Endothelial cell of umbilical vein (primary cell): ENCODE measurements around the gene AKT3. TPM values are rescaled to one million over a fixed set of nuclear protein-coding genes. Genes with fewer than 3 reads are reported as not detected.

ENCODE experiments used
- BruUV-seq: library from RNA; stranded (reverse); fragments of 400-500 nt; replicated peaks from 2 replicates; lab custom pipeline; 2021; lab: Mats Ljungman, UMichigan
- CTCF ChIA-PET: fragments of 300-600, 350-600 bp; sonication (Branson Sonifier 250); formaldehyde crosslinking; loops from one replicate; lab custom pipeline; 2021; ENCODE audit warnings: antibody characterized with exemption, inconsistent platforms; lab: Charles Lee
- POLR2A ChIA-PET: fragments of 300-600, 350-600 bp; sonication (Branson Sonifier 250); formaldehyde crosslinking; loops from one replicate; lab custom pipeline; 2021; ENCODE audit warnings: antibody characterized with exemption, inconsistent platforms; lab: Charles Lee
- DNase-seq: peaks from one replicate; pipeline ENCODE4 v3.0.0-alpha.2; 2011; ENCODE audit warnings: low read depth, low spot score
- FAIRE-seq: peaks from 2 replicates; lab custom pipeline; 2011; peaks lifted over from hg19 to GRCh38; lab: Jason Lieb, UNC
- H2AFZ ChIP-seq: 2 replicates; pipeline ENCODE4 v1.6.0; 2012; ENCODE audit warnings: low read depth, low read length, control low read depth, inconsistent platforms
- H3K27ac ChIP-seq: 2 replicates; pipeline ENCODE4 v1.5.1; 2011; ENCODE audit warnings: low read depth, mild to moderate bottlenecking, control low read depth, low read length, moderate library complexity; ENCODE audit not compliant: insufficient read depth
- H3K27me3 ChIP-seq, 2 experiments: 2 replicates each; pipeline versions ENCODE4 v1.6.0 to v1.6.1; 2011; ENCODE audit warnings: low read length in 2 of 2, mixed read lengths in 1 of 2; ENCODE audit not compliant: control insufficient read depth in 2 of 2, insufficient read depth in 2 of 2
- H3K36me3 ChIP-seq, 2 experiments: 2 replicates in 1 of 2; 3 replicates in 1 of 2; pipeline ENCODE4 v1.5.1; 2011; ENCODE audit warnings: low read length in 2 of 2, mild to moderate bottlenecking in 1 of 2, moderate library complexity in 1 of 2; ENCODE audit not compliant: control insufficient read depth in 2 of 2, insufficient read depth in 2 of 2; ENCODE audit errors: extremely low read depth in 1 of 2
- H3K4me1 ChIP-seq: 3 replicates; pipeline ENCODE4 v1.5.1; 2011; ENCODE audit warnings: mild to moderate bottlenecking, low read length; ENCODE audit not compliant: control insufficient read depth, insufficient read depth; ENCODE audit errors: extremely low read depth
- H3K4me2 ChIP-seq: 2 replicates; pipeline ENCODE4 v1.6.1; 2011; ENCODE audit warnings: low read length, control low read depth, mixed read lengths; ENCODE audit not compliant: insufficient read depth
- H3K4me3 ChIP-seq, 3 experiments: fragments of 200-600 bp in 1 of 3; sonication (generic), shearing (Covaris generic) in 1 of 3; replicated peaks in 1 of 3; 2 replicates each; pipeline ENCODE4 v1.5.1; 2011 to 2016; ENCODE audit warnings: control low read depth in 3 of 3, low read length in 3 of 3, mild to moderate bottlenecking in 2 of 3, inconsistent platforms in 1 of 3, low read depth in 1 of 3, moderate library complexity in 1 of 3; ENCODE audit not compliant: insufficient read depth in 1 of 3
- H3K79me2 ChIP-seq: 2 replicates; pipeline ENCODE4 v1.6.0; 2012; ENCODE audit warnings: low read length, inconsistent platforms; ENCODE audit not compliant: control insufficient read depth, insufficient read depth
- H3K9ac ChIP-seq: replicated peaks from 2 replicates; pipeline ENCODE3; 2011; ENCODE audit warnings: low read length, control low read depth; ENCODE audit not compliant: insufficient read depth; ENCODE audit errors: extremely low read depth
- H3K9me1 ChIP-seq: replicated peaks from 3 replicates; pipeline ENCODE4 v1.6.0; 2011; ENCODE audit warnings: mild to moderate bottlenecking, low read length; ENCODE audit not compliant: control insufficient read depth, insufficient read depth; ENCODE audit errors: extremely low read depth
- H3K9me3 ChIP-seq: replicated peaks from 2 replicates; pipeline ENCODE4 v1.5.1; 2012; ENCODE audit warnings: low read length, inconsistent platforms; ENCODE audit not compliant: control insufficient read depth, insufficient read depth
- H4K20me1 ChIP-seq: replicated peaks from 2 replicates; pipeline ENCODE3; 2011; ENCODE audit warnings: mild to moderate bottlenecking, low read length; ENCODE audit not compliant: control insufficient read depth, insufficient read depth; ENCODE audit errors: extremely low read depth
- EZH2 ChIP-seq: IDR thresholded peaks from 2 replicates; pipeline ENCODE4 v1.6.1; 2012; ENCODE audit warnings: borderline replicate concordance, low read depth, mild to moderate bottlenecking, moderate library complexity, low read length, inconsistent platforms; ENCODE audit not compliant: severe bottlenecking
- FOS ChIP-seq: IDR thresholded peaks from 2 replicates; pipeline ENCODE4 v1.6.1; 2011; ENCODE audit warnings: mild to moderate bottlenecking, low read length, moderate library complexity, borderline replicate concordance; ENCODE audit not compliant: insufficient read depth
- GATA2 ChIP-seq: IDR thresholded peaks from 2 replicates; pipeline ENCODE4 v1.7.0; 2011; ENCODE audit warnings: low read depth, mild to moderate bottlenecking, moderate library complexity, mixed read lengths, low read length; ENCODE audit not compliant: insufficient read length, insufficient read depth
- JUN ChIP-seq: IDR thresholded peaks from 2 replicates; pipeline ENCODE4 v1.6.1; 2011; ENCODE audit warnings: borderline replicate concordance, low read depth; ENCODE audit not compliant: insufficient read length, insufficient read depth
- MYC ChIP-seq: IDR thresholded peaks from one replicate; pipeline ENCODE4 v1.6.1; 2011; ENCODE audit warnings: mild to moderate bottlenecking, low read depth, low read length
- POLR2A ChIP-seq: IDR thresholded peaks from 2 replicates; pipeline ENCODE4 v1.6.1; 2012; ENCODE audit warnings: low read depth, mild to moderate bottlenecking, control low read depth, low read length
- POLR2AphosphoS5 ChIP-seq: IDR thresholded peaks from 2 replicates; pipeline ENCODE4 v1.6.1; 2012; ENCODE audit warnings: low read depth, mild to moderate bottlenecking, control low read depth, low read length, moderate library complexity; ENCODE audit not compliant: insufficient read depth
- dilution Hi-C: fragments of 300-500 bp; cut with MboI; formaldehyde crosslinking; loops from one replicate; pipeline ENCODE4 v1.15.0; 2019; ENCODE audit warnings: low sequenced_read_pairs; ENCODE audit not compliant: extremely low pct_ligation_motif_present
- intact Hi-C: fragments of 100-400 bp; cut with micrococcal nuclease; formaldehyde crosslinking; loops from one replicate; pipeline ENCODE4 v1.10.0; 2022
- polyA plus RNA-seq, 4 experiments: library from polyadenylated mRNA; depleted of rRNA in 3 of 4; stranded (reverse) in 3 of 4; unstranded in 1 of 4; fragments of >200 nt; gene quantifications; 2 replicates each; pipeline versions ENCODE4 v1.2.1 to v1.2.3, GENCODE V29; 2011 to 2012; ENCODE audit warnings: missing spikeins in 1 of 4
- total RNA-seq: library from RNA; stranded (reverse); gene quantifications from 2 replicates; pipeline ENCODE4 v1.2.3, GENCODE V29; 2021
- TF ChIP-seq, protein P1 (sequence below), 2 donors: IDR thresholded peaks; 1 replicate in 1 of 2; 2 replicates in 1 of 2; pipeline ENCODE4 v1.5.1; 2011; ENCODE audit warnings: low read length in 2 of 2, mild to moderate bottlenecking in 2 of 2, moderate library complexity in 2 of 2, control low read depth in 1 of 2, inconsistent platforms in 1 of 2, low read depth in 1 of 2; ENCODE audit not compliant: insufficient read depth in 1 of 2; ENCODE audit errors: extremely low read depth in 1 of 2
- TF ChIP-seq, protein P2 (sequence below): IDR thresholded peaks from 2 replicates; pipeline ENCODE4 v1.6.1; 2011; ENCODE audit not compliant: insufficient read depth, insufficient read length

The AKT3 gene
- total and polyA plus RNA-seq, 2 donors (not counting 3 experiments of a cell fraction or from before 2014, with no cell fraction given): 20.6 to 97.1 TPM

DNA sequence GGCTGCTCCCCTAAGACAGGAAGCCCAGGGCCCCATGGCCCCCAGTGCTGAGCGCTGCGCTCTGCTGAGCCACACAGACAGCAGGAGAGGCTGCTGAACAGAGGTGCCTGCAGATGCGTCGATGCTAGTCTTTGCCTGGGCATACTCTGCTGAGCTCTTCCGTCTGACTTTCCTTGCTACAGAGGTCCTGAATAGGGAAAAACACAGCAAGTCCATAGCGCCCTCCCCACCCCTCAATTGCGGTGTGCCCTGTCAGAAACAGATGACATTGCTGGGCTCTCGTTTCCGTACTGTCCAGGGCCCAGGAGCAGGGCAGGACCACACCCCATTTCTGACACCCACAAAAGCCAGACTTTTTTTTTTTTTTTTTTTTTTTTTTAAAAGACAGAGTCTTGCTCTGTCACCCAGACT lies 341.7 kb downstream of the AKT3 start:
- Histone ChIP-seq H3K9me3 (no peaks in the 10 kb centered on the region), H3K9me1 (no peaks in the 10 kb centered on the region), H4K20me1 (no peaks in the 10 kb centered on the region), H3K9ac (no peak overlapping the region), H3K79me2 (no peaks in the 10 kb centered on the region), H3K36me3 (peaks cover 2 to 7% of the 10 kb centered on the region in 2 experiments), H2AFZ (no peak overlapping the region), H3K27ac (no peak overlapping the region), H3K27me3 (no peaks in the 10 kb centered on the region), H3K4me1 (no peaks in the 10 kb centered on the region), H3K4me2 (no peak overlapping the region), H3K4me3 (no peak overlapping the region)
- no peak for FAIRE-seq
- TF ChIP-seq MYC: no peak
- POLR2A ChIA-PET: no interaction called here
- no peak for DNase-seq
- CTCF ChIA-PET: no interaction called here
- BruUV-seq: no TSS peak
- dilution Hi-C loops: no loop called here
- intact Hi-C loops: no loop called here

DNA sequence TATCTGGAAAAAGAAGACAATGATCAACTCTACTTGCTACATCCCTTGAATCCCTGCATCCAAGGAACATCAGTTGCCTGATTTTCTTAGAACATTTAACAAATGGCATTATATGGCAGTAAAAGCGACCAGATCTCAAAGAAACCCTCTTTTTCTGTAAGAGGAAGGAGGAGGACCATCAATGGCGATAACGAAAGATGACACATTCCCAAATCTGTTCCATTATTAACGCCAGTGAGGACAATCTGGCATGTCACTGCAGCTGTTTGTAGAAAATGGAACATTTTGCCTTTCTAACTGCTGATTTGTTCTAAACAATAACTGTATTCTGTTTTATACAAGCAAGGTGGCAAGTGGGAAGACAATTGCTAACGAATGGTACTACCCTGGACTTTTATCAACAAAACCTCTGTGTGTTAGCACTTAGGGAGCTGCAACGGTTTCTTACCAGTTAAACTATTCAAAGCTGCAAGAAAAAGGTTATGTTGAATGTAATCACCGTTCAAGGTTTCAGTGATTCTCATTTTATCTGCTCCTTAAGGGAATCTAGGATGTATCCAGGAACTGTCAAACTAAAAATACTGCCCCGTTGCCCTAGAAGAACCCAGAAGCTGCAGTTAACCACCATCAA lies 342.3 kb downstream of the AKT3 start:
- Histone ChIP-seq H3K4me3 (no peak overlapping the region), H2AFZ (no peak overlapping the region), H3K9ac (no peak overlapping the region), H3K36me3 (peaks cover 2 to 10% of the 10 kb centered on the region in 2 experiments), H3K9me3 (no peaks in the 10 kb centered on the region), H4K20me1 (no peaks in the 10 kb centered on the region), H3K9me1 (no peaks in the 10 kb centered on the region), H3K27ac (no peak overlapping the region), H3K4me2 (no peak overlapping the region), H3K4me1 (no peaks in the 10 kb centered on the region), H3K27me3 (no peaks in the 10 kb centered on the region), H3K79me2 (no peaks in the 10 kb centered on the region)
- BruUV-seq: no TSS peak
- TF ChIP-seq FOS (no peak), GATA2 (no peak), EZH2 (no peak), POLR2A (no peak), JUN (no peak), POLR2AphosphoS5 (no peak), MYC (no peak)
- TF ChIP-seq, protein P1, sequence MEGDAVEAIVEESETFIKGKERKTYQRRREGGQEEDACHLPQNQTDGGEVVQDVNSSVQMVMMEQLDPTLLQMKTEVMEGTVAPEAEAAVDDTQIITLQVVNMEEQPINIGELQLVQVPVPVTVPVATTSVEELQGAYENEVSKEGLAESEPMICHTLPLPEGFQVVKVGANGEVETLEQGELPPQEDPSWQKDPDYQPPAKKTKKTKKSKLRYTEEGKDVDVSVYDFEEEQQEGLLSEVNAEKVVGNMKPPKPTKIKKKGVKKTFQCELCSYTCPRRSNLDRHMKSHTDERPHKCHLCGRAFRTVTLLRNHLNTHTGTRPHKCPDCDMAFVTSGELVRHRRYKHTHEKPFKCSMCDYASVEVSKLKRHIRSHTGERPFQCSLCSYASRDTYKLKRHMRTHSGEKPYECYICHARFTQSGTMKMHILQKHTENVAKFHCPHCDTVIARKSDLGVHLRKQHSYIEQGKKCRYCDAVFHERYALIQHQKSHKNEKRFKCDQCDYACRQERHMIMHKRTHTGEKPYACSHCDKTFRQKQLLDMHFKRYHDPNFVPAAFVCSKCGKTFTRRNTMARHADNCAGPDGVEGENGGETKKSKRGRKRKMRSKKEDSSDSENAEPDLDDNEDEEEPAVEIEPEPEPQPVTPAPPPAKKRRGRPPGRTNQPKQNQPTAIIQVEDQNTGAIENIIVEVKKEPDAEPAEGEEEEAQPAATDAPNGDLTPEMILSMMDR (IDR thresholded peaks at IDR 0.05; ENCODE audit: extremely low read depth in 1 of 2, insufficient read depth in 1 of 2, low read depth in 1 of 2, low read length in 2 of 2): no peak
- TF ChIP-seq, protein P2, sequence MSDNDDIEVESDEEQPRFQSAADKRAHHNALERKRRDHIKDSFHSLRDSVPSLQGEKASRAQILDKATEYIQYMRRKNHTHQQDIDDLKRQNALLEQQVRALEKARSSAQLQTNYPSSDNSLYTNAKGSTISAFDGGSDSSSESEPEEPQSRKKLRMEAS: no peak
- dilution Hi-C loops: no loop called here
- CTCF ChIA-PET: interaction anchor here (1.0 to 1.5 kb wide), 3 partner anchors 16 to 164 kb away, joined by 3 to 4 read pairs (median 3); no protein-coding TSS in a partner anchor
- intact Hi-C loops: no loop called here
- POLR2A ChIA-PET: no interaction called here
- FAIRE-seq (no peak), DNase-seq (no peak)
